Breast epithelium (tissue), 4 donors: ENCODE data around the gene TTBK1. TPM values are rescaled to one million over a fixed set of nuclear protein-coding genes. Genes with fewer than 3 reads are reported as not detected.

Experiments used
- DNase-seq, 2 donors: peaks; one replicate each; pipeline ENCODE4 v3.0.0-alpha.2; 2019; ENCODE audit warnings: low spot score in 2 of 2
- H3K27ac ChIP-seq, 2 donors: fragments of 200-600 bp; sonication (generic) in 1 of 2; one replicate each; pipeline ENCODE4 v1.5.1; 2016 to 2019; ENCODE audit warnings: mild to moderate bottlenecking in 1 of 2
- H3K27me3 ChIP-seq, 2 donors: fragments of 200-600 bp; sonication (generic) in 1 of 2; one replicate each; pipeline versions ENCODE4 v1.5.1 to v1.6.0; 2017 to 2019; ENCODE audit warnings: control low read depth in 1 of 2, mild to moderate bottlenecking in 1 of 2
- H3K36me3 ChIP-seq: fragments of 200-600 bp; one replicate; pipeline ENCODE4 v1.5.1; 2019
- H3K4me1 ChIP-seq, 2 donors: fragments of 200-600 bp; sonication (generic); one replicate each; pipeline ENCODE4 v1.5.1; 2016 to 2019; ENCODE audit warnings: control low read depth in 1 of 2
- H3K4me3 ChIP-seq, 3 donors: fragments of 200-600 bp; sonication (generic); 1 replicate in 2 of 3; 2 replicates in 1 of 3; pipeline ENCODE4 v1.5.1; 2016 to 2019; ENCODE audit warnings: mild to moderate bottlenecking in 3 of 3, moderate library complexity in 2 of 3
- H3K9me3 ChIP-seq, 2 donors: fragments of 200-600 bp; sonication (generic) in 1 of 2; one replicate each; pipeline ENCODE4 v1.5.1; 2016 to 2019; ENCODE audit warnings: control low read depth in 1 of 2
- CTCF ChIP-seq, 3 donors: fragments of 450-650 bp; IDR thresholded peaks; one replicate each; pipeline ENCODE4 v1.5.1; 2016 to 2017; ENCODE audit warnings: antibody characterized with exemption in 3 of 3, mild to moderate bottlenecking in 3 of 3, moderate library complexity in 3 of 3
- POLR2A ChIP-seq: fragments of 450-650 bp; IDR thresholded peaks from one replicate; pipeline ENCODE4 v1.6.1; 2016; ENCODE audit warnings: antibody characterized with exemption, mild to moderate bottlenecking, moderate library complexity
- POLR2AphosphoS5 ChIP-seq, 3 donors: sonication (generic); formaldehyde crosslinking; IDR thresholded peaks; one replicate each; pipeline ENCODE4 v1.6.1; 2017; ENCODE audit warnings: antibody characterized with exemption in 3 of 3
- intact Hi-C: fragments of 100-400 bp; cut with DNase I; formaldehyde crosslinking; loops from one replicate; pipeline ENCODE4 v1.15.1; 2023; ENCODE audit warnings: low total_unique reads
- total RNA-seq, 3 donors: library from RNA; depleted of rRNA; stranded (reverse); fragments of >200 nt; gene quantifications; one replicate each; pipeline ENCODE4 v1.1.0, GENCODE V29; 2016

The TTBK1 gene
- total RNA-seq, 3 donors from 2014 or later: under 0.01 TPM; not detected in 2

GRCh38 chr6:43207286-43207685 lies 36.0 kb upstream of the TTBK1 start:
- no peak for TF ChIP-seq CTCF (IDR thresholded peaks at IDR 0.05)
- TF ChIP-seq POLR2A: no peak
- TF ChIP-seq POLR2AphosphoS5 (IDR thresholded peaks at IDR 0.05): no peak
- DNase-seq: no peak
- intact Hi-C loops: no loop called here
- H3K9me3 ChIP-seq: no peaks in the 10 kb centered on the region
- no peak overlapping the region for H3K27ac ChIP-seq
- no peaks in the 10 kb centered on the region for H3K36me3 ChIP-seq
- no peaks in the 10 kb centered on the region for H3K27me3 ChIP-seq
- H3K4me3 ChIP-seq: no peak overlapping the region
- H3K4me1 ChIP-seq: no peaks in the 10 kb centered on the region

DNA sequence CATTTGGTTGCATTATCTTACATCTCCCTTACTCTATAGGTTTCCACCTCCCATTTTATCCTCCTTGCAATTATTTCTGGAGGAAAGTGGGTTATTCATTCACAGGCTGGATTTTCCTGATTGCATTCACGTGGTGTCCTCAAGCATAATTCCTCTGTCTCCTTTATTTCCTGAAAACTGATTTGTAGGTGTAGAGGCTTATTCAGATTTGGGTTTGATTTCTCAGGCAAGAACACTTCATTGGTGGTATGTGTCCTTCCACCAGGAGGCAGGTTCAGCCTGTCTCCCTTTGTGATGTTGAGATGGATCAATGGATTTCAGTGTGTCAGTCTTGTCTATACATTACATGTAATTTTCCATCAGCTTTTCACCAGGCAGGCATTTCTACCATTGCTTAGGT lies 31.3 kb upstream of the TTBK1 start:
- intact Hi-C loops: no loop called here
- Histone ChIP-seq H3K27me3 (no peaks in the 10 kb centered on the region), H3K4me1 (no peaks in the 10 kb centered on the region), H3K9me3 (no peaks in the 10 kb centered on the region), H3K27ac (no peak overlapping the region), H3K36me3 (no peaks in the 10 kb centered on the region), H3K4me3 (no peak overlapping the region)
- TF ChIP-seq POLR2A (no peak), CTCF (IDR thresholded peaks at IDR 0.05) (no peak), POLR2AphosphoS5 (IDR thresholded peaks at IDR 0.05) (no peak)
- no peak for DNase-seq

GRCh38 chr6:43213431-43213830 lies 29.9 kb upstream of the TTBK1 start:
- intact Hi-C loops: no loop called here
- no peak overlapping the region for H3K4me3 ChIP-seq
- H3K4me1 ChIP-seq: no peaks in the 10 kb centered on the region
- H3K9me3 ChIP-seq: no peaks in the 10 kb centered on the region
- H3K27me3 ChIP-seq: no peaks in the 10 kb centered on the region
- TF ChIP-seq POLR2A (no peak), POLR2AphosphoS5 (IDR thresholded peaks at IDR 0.05) (no peak), CTCF (IDR thresholded peaks at IDR 0.05) (no peak)
- no peak for DNase-seq
- no peak overlapping the region for H3K27ac ChIP-seq
- H3K36me3 ChIP-seq: no peaks in the 10 kb centered on the region

DNA sequence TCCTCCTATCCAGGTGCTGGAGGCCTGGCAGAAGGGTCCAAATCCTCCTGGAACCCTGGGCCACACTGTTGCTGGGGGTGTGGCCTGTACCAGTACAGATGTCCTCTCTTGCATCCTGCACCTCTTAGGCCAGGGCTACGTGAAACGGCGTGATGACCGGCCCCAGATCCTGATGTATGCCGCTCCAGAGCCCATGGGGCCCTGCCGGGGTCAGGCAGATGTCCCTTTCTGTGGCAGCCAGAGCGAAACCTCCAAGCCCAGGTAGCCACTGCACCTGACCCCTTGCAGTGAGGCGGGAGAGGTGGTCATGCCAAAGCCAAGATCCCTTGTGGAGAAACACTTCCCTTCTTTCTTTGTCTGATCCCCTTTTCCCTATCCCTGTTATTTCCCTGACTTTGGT lies 28.2 kb upstream of the TTBK1 start:
- DNase-seq: no peak
- TF ChIP-seq POLR2A: no peak
- Histone ChIP-seq H3K36me3 (no peaks in the 10 kb centered on the region), H3K4me3 (no peak overlapping the region), H3K9me3 (no peaks in the 10 kb centered on the region), H3K4me1 (no peaks in the 10 kb centered on the region), H3K27ac (no peak overlapping the region), H3K27me3 (no peaks in the 10 kb centered on the region)
- intact Hi-C loops: no loop called here

DNA sequence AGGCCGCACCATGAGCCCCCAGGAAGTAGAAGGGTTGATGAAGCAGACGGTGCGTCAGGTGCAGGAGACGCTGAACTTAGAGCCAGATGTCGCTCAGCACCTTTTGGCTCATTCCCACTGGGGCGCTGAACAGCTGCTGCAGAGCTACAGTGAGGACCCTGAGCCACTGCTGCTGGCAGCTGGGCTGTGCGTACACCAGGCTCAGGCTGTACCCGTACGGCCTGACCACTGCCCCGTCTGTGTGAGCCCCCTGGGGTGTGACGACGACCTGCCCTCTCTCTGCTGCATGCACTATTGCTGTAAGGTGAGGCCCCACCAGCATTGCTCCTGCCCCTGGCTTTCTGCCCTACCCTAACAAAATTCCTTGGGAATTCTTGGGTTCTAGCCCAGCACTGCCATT lies 27.1 kb upstream of the TTBK1 start:
- Histone ChIP-seq H3K27me3 (no peaks in the 10 kb centered on the region), H3K27ac (no peak overlapping the region), H3K4me3 (no peak overlapping the region), H3K36me3 (no peaks in the 10 kb centered on the region), H3K4me1 (peaks cover 0 to 1% of the 10 kb centered on the region in 2 donors), H3K9me3 (no peaks in the 10 kb centered on the region)
- DNase-seq: no peak
- intact Hi-C loops: loop anchor here (1.0 kb wide), 1 partner anchor 37 kb away; no protein-coding TSS in a partner anchor
- TF ChIP-seq POLR2AphosphoS5 (IDR thresholded peaks at IDR 0.05) (no peak), CTCF (IDR thresholded peaks at IDR 0.05) (no peak), POLR2A (no peak)

DNA sequence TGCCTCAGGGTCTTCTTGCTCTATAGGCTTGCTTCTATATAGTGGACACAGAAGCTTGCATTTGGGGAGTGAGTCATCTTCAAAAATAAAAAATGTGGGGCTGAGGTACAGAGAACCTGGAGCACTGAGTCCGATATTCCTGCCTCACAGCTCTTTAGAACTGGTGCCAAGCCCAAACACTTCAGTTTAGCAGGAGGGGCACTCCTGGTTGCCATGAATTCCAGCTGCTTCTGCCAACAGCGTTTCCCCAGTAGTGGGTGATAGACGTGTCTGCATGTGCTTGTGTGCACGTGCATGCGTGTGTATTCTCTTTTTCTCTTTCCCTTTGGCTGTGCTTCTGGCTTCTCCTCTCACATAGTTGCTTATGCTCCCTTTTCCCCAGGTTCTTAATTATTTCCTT lies 25.9 kb upstream of the TTBK1 start:
- H3K4me3 ChIP-seq: no peak overlapping the region
- H3K9me3 ChIP-seq: no peaks in the 10 kb centered on the region
- peaks cover 0 to 4% of the 10 kb centered on the region in 2 donors for H3K4me1 ChIP-seq
- TF ChIP-seq POLR2AphosphoS5 (IDR thresholded peaks at IDR 0.05) (no peak), CTCF (IDR thresholded peaks at IDR 0.05) (no peak), POLR2A (no peak)
- no peaks in the 10 kb centered on the region for H3K27me3 ChIP-seq
- H3K27ac ChIP-seq: no peak overlapping the region
- no peaks in the 10 kb centered on the region for H3K36me3 ChIP-seq
- DNase-seq: no peak
- intact Hi-C loops: no loop called here
